Measurements from ENCODE around the gene DAGLB.

- TF ChIP-seq EZH2 (IDR thresholded peaks at IDR 0.05; ENCODE audit: insufficient read depth, poor library complexity, severe bottlenecking): no peak
- TF ChIP-seq EZH2phosphoT487 (IDR thresholded peaks at IDR 0.05; ENCODE audit: insufficient read depth, low read depth): no peak
Observed at GRCh38 chr7:6409944-6410693, 37.6 kb downstream of the DAGLB start.

All from GM23248 (cell line).